GM20000 (cell line): ENCODE results near the gene WDFY3.

Source experiments
- DNase-seq: peaks from one replicate; pipeline ENCODE4 v3.0.0; 2012; ENCODE audit warnings: low spot score
- TF ChIP-seq, protein P1 (sequence below): IDR thresholded peaks from 2 replicates; pipeline ENCODE4 v1.5.1; 2012; ENCODE audit warnings: mild to moderate bottlenecking, control low read depth; ENCODE audit errors: extremely low read depth, missing control alignments

WDFY3 gene

GRCh38 chr4:84958434-84958833 is 8.1 kb downstream of the WDFY3 start:
- no peak for DNase-seq
- TF ChIP-seq, protein P1, sequence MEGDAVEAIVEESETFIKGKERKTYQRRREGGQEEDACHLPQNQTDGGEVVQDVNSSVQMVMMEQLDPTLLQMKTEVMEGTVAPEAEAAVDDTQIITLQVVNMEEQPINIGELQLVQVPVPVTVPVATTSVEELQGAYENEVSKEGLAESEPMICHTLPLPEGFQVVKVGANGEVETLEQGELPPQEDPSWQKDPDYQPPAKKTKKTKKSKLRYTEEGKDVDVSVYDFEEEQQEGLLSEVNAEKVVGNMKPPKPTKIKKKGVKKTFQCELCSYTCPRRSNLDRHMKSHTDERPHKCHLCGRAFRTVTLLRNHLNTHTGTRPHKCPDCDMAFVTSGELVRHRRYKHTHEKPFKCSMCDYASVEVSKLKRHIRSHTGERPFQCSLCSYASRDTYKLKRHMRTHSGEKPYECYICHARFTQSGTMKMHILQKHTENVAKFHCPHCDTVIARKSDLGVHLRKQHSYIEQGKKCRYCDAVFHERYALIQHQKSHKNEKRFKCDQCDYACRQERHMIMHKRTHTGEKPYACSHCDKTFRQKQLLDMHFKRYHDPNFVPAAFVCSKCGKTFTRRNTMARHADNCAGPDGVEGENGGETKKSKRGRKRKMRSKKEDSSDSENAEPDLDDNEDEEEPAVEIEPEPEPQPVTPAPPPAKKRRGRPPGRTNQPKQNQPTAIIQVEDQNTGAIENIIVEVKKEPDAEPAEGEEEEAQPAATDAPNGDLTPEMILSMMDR, result no peak

DNA sequence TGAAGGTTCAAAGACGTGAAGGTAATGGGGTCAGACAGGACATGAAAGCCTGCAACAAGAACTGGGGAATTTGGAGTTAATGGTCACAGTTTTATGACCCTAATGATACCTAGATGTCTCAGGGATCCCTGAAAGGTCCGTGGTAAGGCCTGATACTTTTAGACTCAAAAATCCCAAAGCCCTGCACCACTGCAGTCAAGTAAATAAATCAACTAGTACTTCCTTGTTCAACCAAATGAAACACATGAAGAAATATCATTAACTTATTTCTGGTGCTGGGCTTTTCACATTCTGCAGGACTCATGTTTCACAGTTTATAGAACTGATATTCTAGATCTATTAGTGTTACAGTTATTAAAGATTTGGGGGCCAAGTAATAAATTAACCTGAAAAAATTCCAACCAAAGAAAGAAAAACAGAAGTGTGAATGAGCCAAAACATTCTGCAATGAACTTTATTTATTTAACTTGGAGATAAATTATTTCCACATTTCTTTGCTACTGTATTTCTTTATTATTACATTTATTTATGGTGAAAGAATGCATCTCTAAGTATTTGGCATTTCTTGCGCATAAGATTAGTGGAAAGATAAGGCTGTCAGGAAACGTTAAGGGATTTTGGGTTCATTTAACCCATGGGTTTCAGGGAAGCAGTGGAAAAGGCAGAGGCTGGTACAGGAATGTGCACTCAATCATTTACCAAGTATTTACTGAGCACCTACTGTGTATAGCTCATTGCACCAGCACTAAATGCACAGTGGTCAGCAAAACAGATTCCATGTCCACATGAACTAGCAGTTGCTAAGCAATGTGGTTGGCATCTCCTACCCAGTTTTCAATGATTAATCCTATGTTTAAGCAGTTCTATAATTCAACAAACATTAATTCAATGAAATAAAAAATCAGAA is 8.7 kb downstream of the WDFY3 start:
- no peak for DNase-seq
- TF ChIP-seq, protein P1, result no peak

GRCh38 chr4:84956014-84956413 is 10.5 kb downstream of the WDFY3 start:
- TF ChIP-seq, protein P1, result no peak
- no peak for DNase-seq

- TF ChIP-seq, protein P1, result no peak
These were observed 11.4 kb downstream of the WDFY3 start for GRCh38 chr4:84954982-84955567.

DNA sequence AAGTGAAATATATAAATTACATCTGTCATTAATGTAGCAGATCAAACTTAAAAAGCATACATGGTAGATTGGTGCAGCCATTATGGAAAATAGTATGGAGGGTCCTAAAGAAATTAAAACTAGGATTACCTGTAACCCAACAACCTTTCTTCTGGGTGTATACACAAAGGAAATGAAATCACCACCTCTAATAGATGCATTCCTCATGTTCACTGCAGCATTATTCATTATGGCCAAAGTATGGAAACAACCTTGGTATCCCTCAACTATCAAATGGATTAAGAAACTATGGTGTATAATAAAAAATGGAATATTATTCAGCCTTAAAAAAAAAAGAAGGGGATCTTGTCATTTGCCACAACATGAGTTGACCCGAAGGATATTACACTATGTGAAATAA is 13.7 kb downstream of the WDFY3 start:
- TF ChIP-seq, protein P1, result no peak

More at GRCh38 chr4:84954982-84955567, 11.4 kb downstream of the WDFY3 start:
- no peak for DNase-seq

GRCh38 chr4:84952004-84952403 is 14.5 kb downstream of the WDFY3 start:
- DNase-seq, result no peak
- TF ChIP-seq, protein P1, result no peak

More for the DNA sequence above, 13.7 kb downstream of the WDFY3 start:
- no peak for DNase-seq

DNA sequence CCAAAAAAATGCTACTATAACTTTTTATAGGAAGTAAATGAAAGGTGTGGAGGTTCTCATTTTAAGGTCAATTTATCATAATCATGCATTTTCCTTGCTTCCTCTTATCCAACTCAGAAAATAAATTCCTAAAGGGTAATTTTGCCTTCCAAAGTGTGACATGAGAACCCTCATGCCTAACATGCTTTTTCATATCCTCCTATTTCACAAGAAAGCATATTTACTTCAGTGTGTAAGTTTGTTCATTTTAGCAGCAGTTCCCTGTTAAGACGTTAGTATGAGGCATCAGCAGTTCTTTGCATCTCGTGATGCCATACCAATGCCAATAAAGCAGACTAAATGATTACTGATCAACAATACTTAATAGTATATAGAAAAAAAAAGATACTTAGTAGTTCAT is 18.4 kb downstream of the WDFY3 start:
- TF ChIP-seq, protein P1, result no peak
- DNase-seq, result no peak
